Erythroblast (primary cell): ENCODE data around the gene NDRG2.

ENCODE experiments used
- GATA1 ChIP-seq: IDR thresholded peaks from 2 replicates; pipeline ENCODE4 v1.6.1; 2011; ENCODE audit warnings: low read depth, mild to moderate bottlenecking, control low read depth, low read length, moderate library complexity
- POLR2A ChIP-seq: IDR thresholded peaks from 2 replicates; pipeline ENCODE4 v1.6.1; 2011; ENCODE audit warnings: mild to moderate bottlenecking, low read length

DNA sequence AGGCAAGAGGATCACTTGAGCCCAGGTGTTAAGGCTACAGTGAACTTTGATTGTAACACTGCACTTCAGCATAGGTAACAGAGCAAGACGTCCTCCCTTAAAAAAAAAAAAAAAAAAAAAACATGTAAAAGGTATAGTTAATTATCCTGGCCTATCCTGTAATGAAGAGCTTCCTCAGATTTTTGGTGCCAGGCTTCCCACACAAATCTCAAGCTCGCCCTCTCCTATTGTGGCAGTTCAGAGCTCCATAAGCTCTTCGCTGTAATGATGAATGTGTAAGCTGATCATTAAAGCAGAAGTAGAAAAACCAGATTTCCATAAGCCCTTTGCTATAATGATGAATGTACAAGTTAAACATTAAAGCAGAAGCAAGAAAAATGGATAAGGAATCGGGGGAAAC lies 27.7 kb downstream of the NDRG2 start:
- TF ChIP-seq POLR2A (no peak), GATA1 (no peak)
